SKM-1 (cell line): Measurements from ENCODE around the gene PRR20G.

Source experiments
- DNase-seq: peaks from one replicate; lab custom pipeline; 2025; ENCODE audit not compliant: unreplicated experiment; lab: John Stamatoyannopoulos, UW

PRR20G gene

DNA sequence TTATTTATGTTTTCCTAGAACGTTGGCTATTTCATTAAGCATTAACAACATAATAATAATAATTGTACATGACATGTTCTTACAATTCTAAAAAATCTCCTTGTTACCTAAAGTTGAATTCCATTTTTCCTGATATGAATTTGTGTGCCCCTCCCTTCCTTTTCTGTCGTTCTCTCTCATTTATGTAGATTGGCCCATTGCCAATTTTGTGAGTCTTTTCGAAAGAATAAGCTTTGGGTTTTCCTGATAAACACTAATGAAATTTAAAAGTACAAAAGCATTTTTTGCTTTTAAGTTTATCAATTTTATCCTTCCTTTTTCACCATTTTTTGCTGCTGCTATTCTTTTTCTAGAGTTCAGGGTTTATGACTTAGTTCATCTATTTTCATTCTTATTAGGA, 50.0 kb downstream of the PRR20G start:
- no peak for DNase-seq

DNA sequence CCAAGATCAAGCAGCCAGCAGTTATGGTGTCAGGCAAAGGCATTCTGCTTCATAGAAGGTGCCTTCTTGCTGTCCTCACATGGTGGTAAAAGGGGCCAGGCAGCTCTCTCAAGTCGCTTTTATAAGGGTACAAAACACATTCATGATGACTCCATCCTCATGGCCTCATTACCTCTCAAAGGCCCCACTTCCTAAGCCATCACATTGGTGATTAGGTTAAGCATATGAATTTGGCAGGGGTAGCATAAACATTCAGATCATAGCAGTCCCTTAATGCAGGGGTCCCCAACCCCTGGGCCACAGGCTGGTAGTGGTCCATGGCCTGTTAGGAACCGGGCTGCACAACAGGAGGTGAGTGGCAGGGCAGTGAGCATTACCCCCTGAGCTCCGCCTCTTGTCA, 52.1 kb downstream of the PRR20G start:
- no peak for DNase-seq

DNA sequence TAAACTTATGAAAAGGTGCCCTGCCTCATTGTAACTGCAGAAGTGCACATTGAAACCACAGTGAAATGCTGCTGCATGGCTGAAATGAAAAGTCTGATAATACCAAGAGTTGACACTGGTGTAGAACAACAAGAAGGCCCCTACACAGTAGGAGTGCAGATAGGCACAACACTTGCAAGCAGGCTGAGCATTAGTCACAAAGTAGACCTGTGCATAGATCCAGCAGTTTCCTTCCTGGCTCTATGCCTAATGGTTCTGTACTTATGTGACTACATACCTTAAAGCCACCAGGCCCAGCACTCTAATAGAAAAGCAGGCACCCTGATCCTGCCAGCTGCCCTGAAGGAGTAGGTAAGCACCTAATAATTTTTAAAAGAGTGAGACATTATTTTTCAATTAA, 53.1 kb downstream of the PRR20G start:
- DNase-seq, result no peak
